IPS DF 19.7 (cell line): ENCODE measurements around the gene UBTD1.

ENCODE experiments used
- DNase-seq: peaks from one replicate; pipeline ENCODE4 v3.0.0-alpha.2; 2013; ENCODE audit warnings: low read depth, low spot score

The UBTD1 gene

DNA sequence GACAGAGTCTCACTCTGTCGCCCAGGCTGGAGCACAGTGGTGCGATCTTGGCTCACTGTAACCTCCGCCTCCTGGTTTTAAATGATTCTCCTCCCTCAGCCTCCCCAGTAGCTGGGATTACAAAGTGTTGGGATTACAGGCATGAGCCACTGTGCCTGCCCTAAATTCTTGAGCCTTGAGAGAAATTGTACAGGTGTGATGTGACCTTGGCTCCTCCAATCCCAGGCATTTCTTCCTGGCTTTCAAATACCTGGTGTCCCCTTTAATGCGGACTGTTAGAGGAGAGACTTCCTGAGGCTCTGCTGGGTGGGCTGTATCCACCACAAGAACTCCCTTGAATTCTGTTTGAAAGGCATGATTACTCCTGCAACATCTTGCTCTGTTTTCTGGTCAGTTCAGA, 119.6 kb downstream of the UBTD1 start:
- no peak for DNase-seq

DNA sequence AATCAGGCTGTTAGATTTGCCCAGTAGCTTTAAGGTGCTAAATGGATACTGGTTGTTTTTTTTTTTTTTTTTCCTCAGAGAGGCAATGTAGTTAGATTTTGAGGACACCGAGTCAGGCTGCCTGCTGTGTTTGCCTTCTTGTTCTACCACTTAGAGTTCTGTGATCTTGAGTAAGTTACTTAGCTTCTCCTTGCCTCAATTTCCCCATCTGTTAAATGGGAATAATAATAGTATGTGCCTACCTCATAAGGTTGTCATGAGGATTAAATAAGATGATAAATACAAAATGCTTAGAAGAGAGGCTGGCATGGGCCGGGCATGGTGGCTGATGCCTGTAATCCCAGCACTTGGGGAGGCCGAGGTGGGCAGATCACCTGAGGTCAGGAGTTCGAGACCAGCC, 120.0 kb downstream of the UBTD1 start:
- no peak for DNase-seq
